NCI-H187 (cell line): ENCODE data around the gene KCNH1.

Experiments used
- DNase-seq, 2 experiments: peaks; one replicate each; lab custom pipeline; 2025; lab: John Stamatoyannopoulos, UW

KCNH1 gene

GRCh38 chr1:210797422-210797821 is 336.5 kb downstream of the KCNH1 start:
- no peak for DNase-seq

DNA sequence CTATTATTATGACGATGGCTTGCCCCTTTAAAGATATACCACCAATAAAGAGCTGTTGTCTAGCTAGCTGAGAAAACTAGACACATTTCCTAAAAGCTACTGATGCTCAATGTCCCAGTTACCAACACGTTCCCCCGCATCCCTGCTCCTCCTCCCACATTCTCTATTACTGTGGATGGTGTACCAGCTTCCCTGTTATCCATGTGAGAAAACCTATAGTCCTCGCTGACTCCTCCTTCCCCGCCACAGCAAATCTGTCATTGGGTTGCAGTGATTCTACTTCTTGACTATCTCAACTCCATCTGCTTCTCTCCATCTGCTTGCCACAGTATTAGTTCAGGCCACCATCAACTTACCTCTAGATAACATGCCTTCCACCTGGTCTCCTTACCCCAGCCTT is 337.5 kb downstream of the KCNH1 start:
- no peak for DNase-seq

DNA sequence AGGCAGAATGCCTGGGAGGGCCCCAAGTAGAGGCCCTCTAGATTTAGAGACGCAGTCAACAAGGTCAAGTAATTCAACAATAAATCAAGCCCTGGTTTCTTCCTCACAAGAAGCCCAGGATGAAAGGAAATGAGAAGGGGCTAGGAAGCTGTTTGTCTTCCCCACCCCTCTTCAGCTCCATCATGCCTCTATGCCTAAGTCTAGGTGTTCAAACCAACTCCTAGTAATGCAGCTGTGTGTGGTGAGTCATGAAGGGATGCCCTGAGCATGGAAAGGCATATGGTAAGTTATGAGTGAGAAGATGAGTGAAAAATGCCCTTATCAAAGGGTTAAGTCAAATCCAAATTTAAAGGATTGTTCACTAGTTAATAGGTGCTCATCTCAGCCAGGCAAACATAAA is 339.5 kb downstream of the KCNH1 start:
- DNase-seq, result no peak

- DNase-seq, result no peak
Measured at GRCh38 chr1:210792250-210793102, 341.5 kb downstream of the KCNH1 start.

- DNase-seq, result no peak
Measured at GRCh38 chr1:210790196-210790595, 343.8 kb downstream of the KCNH1 start.

DNA sequence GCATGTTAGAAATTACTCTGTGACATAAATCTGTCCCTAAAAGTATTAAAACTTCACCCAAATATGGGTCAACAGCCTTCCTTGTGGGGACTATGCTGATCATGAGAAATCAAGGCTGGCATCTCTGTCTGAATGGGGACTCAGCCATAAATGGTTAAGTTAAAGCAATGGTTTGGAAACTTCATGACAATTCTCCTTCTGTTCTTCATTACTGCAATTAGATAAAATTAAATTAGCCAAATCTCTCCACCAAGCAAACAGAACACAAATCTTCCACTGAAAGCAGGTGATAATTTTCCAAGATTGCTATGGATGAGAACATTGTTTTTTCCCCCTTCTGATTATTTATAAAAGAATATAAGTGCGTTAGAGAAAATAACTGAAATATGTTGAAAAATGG is 346.1 kb downstream of the KCNH1 start:
- no peak for DNase-seq

GRCh38 chr1:210786546-210786945 is 347.4 kb downstream of the KCNH1 start:
- DNase-seq, result no peak

GRCh38 chr1:210783925-210784324 is 350.0 kb downstream of the KCNH1 start:
- DNase-seq, result no peak

DNA sequence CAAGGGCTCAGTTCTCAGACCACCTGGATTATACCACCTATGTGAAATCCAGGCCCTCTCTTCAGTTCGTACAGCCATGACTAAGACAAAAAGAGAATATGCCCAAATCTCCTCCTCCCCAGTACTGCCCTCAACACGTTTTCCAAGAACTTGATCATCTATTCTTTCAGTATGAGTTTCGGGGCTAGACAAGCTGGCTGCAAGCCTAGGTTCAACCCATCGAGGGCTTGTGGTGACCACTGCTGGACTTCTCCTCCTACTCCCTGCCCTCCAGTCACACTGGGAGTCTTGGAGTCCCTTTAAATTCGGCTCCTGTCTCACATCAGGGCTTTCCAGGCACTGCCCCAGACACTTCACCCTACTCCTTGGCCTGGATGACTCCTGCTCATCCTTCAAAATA is 352.3 kb downstream of the KCNH1 start:
- DNase-seq, result no peak

DNA sequence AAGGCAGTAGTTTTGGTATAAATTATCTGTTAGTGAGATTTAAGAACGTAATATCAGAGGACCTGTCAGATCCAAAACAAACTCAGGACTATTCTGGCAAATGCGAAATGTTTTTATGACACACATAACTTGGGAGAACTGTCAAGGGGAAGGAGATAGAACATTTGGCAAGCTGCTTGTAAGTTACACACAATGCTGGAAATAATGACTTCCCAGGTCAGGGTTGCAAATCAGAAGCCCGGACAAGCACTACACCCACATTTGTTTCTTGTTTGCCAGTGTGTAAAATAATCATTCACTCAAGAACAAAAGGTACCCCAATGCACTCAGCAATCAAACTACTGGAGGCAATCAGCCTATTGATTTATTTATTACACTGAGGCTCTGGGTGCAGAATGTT is 354.7 kb downstream of the KCNH1 start:
- no peak for DNase-seq

GRCh38 chr1:210777914-210778313 is 356.0 kb downstream of the KCNH1 start:
- DNase-seq, result no peak

DNA sequence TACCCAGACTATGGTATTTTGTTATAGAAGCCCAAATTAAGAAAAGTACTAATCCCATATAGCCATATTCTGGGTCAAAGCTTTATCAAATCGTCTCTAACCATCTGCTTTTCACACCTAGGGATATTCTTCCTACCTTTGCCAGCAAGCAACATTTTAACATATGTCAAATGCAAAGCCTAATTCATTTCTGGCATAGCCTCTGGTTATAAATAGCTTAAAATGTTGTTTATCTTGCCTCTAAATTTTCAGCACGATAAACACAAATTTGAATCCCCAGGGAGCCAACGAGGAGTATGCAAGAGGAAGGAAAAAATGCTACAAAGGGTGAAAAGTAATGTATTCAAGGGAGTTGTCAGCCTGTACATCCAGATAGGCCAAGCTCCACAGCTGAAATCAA is 357.2 kb downstream of the KCNH1 start:
- no peak for DNase-seq

- no peak for DNase-seq
Measured at GRCh38 chr1:210775289-210775688, 358.7 kb downstream of the KCNH1 start.

GRCh38 chr1:210773450-210773849 is 360.5 kb downstream of the KCNH1 start:
- no peak for DNase-seq

DNA sequence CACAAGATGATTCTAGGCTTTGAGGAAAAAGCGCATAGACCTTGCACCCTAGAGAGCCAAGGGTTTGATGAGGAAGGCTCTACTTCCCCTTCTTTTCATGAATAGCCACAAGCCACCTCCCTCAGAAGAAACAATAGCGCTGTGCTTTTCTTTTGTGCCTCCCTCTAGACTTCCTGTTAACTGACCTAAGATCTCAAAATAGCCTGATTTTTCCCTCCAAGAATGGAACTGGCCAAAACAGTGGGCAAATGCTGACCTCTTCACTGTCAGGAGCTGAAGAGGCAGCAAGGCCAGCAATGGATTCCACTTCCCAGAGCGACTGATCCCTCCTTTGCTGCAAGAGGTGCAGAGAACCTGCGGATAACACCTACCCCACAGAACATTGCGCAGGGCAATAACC is 362.8 kb downstream of the KCNH1 start:
- no peak for DNase-seq

GRCh38 chr1:210770396-210770984 is 363.5 kb downstream of the KCNH1 start:
- DNase-seq, result no peak

GRCh38 chr1:210769473-210769872 is 364.5 kb downstream of the KCNH1 start:
- DNase-seq, result no peak

DNA sequence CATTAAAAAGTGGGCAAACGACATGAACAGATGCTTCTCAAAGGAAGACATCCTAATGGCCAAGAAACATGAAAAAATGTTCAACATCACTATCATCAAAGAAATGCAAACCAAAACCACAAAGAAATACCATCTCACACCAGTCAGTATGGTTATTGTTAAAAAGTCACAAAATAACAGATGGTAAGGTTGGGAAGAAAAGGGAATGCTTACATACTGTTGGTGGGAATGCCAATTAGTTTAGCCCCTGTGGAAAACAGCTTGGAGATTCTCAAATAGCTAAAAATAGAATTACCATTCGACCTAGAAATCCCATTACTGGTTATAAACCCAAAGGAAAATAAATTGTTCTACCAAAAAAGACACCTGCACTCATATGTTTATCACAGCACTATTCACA is 369.4 kb downstream of the KCNH1 start:
- no peak for DNase-seq

GRCh38 chr1:210758761-210759160 is 375.2 kb downstream of the KCNH1 start:
- no peak for DNase-seq

GRCh38 chr1:210758261-210758660 is 375.7 kb downstream of the KCNH1 start:
- no peak for DNase-seq

DNA sequence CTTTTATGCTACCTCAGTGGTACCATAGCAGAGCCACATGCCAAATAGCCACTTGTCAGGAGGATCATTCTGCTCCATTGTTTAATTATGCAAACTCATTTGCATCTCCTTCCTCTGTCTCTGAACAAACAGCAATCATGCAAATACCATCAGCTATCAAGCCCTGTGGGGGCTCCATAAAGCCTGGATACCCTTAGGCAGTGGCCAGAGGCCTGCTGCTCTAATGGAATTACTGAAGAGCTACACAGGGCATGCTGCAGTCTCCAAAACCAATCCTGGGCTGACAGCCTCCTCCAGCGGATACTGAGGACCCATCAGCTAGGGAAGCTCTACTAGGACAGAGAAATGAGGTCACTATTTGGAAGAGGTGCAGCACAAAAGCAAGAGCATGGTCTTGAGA is 376.3 kb downstream of the KCNH1 start:
- DNase-seq, result no peak

- no peak for DNase-seq
Measured at GRCh38 chr1:210755991-210756659, 377.8 kb downstream of the KCNH1 start.
